ENCODE measurements around the gene SKOR1. TPM values are rescaled to one million over a fixed set of nuclear protein-coding genes. Genes with fewer than 3 reads are reported as not detected.

Gene SKOR1
- total RNA-seq, 1 donor from 2014 or later = 0.21 TPM

DNA sequence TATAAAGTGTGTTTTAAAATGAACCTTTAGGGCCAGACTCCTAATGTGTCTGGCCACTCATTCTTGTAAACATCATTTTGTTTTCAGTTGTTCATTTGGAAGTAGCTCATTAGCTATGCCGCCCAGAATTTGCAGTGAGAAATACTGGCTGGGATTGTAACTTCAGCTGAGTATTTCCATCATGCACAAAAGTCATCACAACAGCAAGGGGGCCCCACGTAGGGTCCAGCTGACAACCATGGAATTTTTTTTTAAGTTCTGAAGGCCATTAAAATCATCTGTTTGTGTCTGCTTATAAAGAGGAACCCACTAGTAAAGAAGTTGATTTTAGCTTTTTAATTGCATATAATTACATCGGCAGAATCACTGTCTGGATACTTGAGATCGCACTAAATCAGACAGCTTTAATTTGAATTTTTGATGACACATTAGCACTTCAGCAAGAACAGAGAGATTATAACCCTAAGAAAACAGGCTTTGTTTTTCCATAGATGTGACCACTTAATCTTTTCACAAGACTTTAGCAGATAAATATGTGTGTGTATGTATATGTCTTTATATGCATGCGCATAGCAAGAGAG is 46.3 kb upstream of the SKOR1 start:
- Mint-ChIP-seq H3K4me3 (ENCODE audit: unreplicated experiment) (no peak overlapping the region), H3K9me3 (ENCODE audit: unreplicated experiment) (no peaks in the 10 kb centered on the region), H3K27ac (ENCODE audit: unreplicated experiment) (no peak overlapping the region), H3K27me3 (ENCODE audit: unreplicated experiment) (peaks cover 2% of the 10 kb centered on the region), H3K36me3 (ENCODE audit: low read depth, unreplicated experiment) (peaks cover 4% of the 10 kb centered on the region), H3K4me1 (ENCODE audit: unreplicated experiment) (peaks cover 4% of the 10 kb centered on the region)
- TF ChIP-seq, protein P1, sequence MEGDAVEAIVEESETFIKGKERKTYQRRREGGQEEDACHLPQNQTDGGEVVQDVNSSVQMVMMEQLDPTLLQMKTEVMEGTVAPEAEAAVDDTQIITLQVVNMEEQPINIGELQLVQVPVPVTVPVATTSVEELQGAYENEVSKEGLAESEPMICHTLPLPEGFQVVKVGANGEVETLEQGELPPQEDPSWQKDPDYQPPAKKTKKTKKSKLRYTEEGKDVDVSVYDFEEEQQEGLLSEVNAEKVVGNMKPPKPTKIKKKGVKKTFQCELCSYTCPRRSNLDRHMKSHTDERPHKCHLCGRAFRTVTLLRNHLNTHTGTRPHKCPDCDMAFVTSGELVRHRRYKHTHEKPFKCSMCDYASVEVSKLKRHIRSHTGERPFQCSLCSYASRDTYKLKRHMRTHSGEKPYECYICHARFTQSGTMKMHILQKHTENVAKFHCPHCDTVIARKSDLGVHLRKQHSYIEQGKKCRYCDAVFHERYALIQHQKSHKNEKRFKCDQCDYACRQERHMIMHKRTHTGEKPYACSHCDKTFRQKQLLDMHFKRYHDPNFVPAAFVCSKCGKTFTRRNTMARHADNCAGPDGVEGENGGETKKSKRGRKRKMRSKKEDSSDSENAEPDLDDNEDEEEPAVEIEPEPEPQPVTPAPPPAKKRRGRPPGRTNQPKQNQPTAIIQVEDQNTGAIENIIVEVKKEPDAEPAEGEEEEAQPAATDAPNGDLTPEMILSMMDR (IDR thresholded peaks at IDR 0.05; ENCODE audit: unreplicated experiment) = no peak
- no peak for DNase-seq (ENCODE audit: low spot score)

DNA sequence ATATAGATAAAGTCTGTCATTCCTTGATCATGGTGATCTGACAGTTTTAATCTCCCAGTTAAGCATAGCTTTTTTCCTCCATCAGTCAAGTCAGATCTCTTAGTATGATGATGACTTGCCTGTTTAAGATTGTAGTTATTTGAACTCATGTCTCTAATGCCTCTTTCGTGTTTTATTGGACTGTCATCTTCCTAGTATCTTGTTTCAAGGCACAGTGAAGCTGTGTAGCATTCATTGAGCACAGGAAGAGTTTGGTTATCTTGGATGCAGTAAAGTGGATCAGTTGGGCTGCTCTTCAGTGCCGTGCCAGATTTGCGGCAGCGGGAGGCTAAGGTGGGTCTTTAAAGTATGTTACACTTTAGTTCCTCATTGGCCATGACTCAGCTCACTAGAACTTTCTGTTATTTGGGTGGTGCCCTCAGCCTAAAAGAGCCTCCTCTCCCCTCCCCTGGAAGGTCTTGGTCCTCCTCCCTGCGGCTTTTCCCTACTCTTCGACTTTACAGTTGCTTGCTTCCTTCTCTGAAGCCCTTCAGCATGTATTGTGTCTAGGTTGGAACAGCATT is 45.7 kb upstream of the SKOR1 start:
- TF ChIP-seq, protein P1 (IDR thresholded peaks at IDR 0.05; ENCODE audit: unreplicated experiment) = no peak
- no peak for DNase-seq (ENCODE audit: low spot score)
- no peaks in the 10 kb centered on the region for H3K9me3 Mint-ChIP-seq (ENCODE audit: unreplicated experiment)
- H3K36me3 Mint-ChIP-seq (ENCODE audit: low read depth, unreplicated experiment) = peaks cover 4% of the 10 kb centered on the region
- H3K27me3 Mint-ChIP-seq (ENCODE audit: unreplicated experiment) = peaks cover 2% of the 10 kb centered on the region
- peaks cover 4% of the 10 kb centered on the region for H3K4me1 Mint-ChIP-seq (ENCODE audit: unreplicated experiment)
- H3K4me3 Mint-ChIP-seq (ENCODE audit: unreplicated experiment) = no peak overlapping the region
- H3K27ac Mint-ChIP-seq (ENCODE audit: unreplicated experiment) = no peak overlapping the region

DNA sequence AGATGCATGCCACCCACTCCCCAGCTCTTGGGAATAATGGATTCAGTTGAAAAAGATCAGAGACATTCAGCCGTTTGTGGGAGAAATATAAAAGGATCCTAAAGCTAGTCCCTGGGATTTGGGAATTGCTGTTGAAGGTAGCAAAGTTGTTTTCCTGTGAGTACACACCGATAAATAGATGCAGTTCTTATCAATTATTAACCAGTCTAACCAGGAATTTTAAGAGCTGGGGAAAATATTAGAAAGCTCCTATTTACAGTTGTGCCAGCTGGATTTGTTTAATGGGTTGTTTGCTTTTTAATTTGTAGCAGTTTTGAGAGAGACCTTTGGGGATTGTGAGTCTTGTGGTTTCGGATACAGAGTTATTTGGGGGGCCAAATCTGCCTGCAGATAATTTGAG is 44.2 kb upstream of the SKOR1 start:
- H3K4me3 Mint-ChIP-seq (ENCODE audit: unreplicated experiment) = no peak overlapping the region
- H3K27me3 Mint-ChIP-seq (ENCODE audit: unreplicated experiment) = peaks cover 2% of the 10 kb centered on the region
- TF ChIP-seq, protein P1 (IDR thresholded peaks at IDR 0.05; ENCODE audit: unreplicated experiment) = no peak
- no peak overlapping the region for H3K27ac Mint-ChIP-seq (ENCODE audit: unreplicated experiment)
- peaks cover 4% of the 10 kb centered on the region for H3K4me1 Mint-ChIP-seq (ENCODE audit: unreplicated experiment)
- H3K9me3 Mint-ChIP-seq (ENCODE audit: unreplicated experiment) = no peaks in the 10 kb centered on the region
- no peak for DNase-seq (ENCODE audit: low spot score)
- H3K36me3 Mint-ChIP-seq (ENCODE audit: low read depth, unreplicated experiment) = peaks cover 4% of the 10 kb centered on the region

DNA sequence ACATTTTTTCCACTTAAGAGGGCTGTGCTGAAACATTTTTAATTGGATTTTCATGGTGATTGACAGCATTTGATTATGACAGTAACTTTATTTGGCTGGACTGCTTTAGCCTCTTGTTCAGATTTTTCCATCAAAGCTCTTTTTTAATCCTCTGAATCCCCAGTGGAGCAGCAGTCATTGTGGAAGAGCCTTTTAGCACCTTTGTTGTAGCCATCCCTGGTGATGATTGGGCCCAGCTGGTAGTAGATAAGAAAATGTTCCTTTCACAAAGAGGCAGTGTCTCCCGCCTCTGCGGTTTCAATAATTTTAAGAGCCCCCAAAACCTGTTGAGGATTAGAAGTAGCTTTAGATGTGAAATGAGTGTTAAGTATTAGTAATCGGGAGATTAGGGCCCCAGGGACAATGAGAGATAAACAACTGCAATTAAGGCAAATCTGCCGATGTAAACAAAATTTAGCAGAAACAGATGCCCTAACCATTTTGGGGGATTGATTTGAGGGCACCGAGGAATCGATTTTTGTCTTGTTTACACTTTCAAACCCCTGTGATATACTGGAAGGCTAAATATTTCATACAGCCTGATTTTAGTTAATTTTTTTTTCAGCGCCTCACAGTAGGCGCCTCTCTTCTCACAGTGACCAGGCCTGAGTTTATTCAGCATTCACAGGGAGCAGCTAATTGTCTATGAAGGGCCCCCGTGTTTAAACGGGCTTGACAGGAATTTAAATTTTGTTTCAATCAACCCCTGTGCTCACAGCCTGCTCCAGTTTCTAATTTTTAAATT is 43.2 kb upstream of the SKOR1 start:
- no peak overlapping the region for H3K27ac Mint-ChIP-seq (ENCODE audit: unreplicated experiment)
- TF ChIP-seq, protein P1 (IDR thresholded peaks at IDR 0.05; ENCODE audit: unreplicated experiment) = no peak
- peaks cover 9% of the 10 kb centered on the region for H3K36me3 Mint-ChIP-seq (ENCODE audit: low read depth, unreplicated experiment)
- H3K4me3 Mint-ChIP-seq (ENCODE audit: unreplicated experiment) = no peak overlapping the region
- no peaks in the 10 kb centered on the region for H3K27me3 Mint-ChIP-seq (ENCODE audit: unreplicated experiment)
- H3K4me1 Mint-ChIP-seq (ENCODE audit: unreplicated experiment) = peaks cover 4% of the 10 kb centered on the region
- no peaks in the 10 kb centered on the region for H3K9me3 Mint-ChIP-seq (ENCODE audit: unreplicated experiment)
- DNase-seq (ENCODE audit: low spot score) = no peak

DNA sequence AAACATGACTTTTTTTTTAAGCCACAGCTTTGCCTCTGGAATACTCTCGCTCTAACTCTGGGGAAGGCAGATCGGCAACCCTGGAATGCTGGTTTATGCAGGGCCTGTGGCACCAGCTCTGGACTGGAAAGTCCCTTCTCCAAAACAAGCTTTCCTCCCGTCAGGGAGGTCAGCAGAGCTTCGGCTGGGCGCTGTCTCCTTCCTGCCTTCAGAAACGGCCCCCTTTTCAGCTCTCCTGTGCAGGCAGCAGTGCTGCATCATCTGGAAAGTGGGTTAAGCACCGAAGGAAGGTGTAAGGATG is 42.7 kb upstream of the SKOR1 start:
- H3K27me3 Mint-ChIP-seq (ENCODE audit: unreplicated experiment) = no peaks in the 10 kb centered on the region

More for the DNA sequence above, 42.7 kb upstream of the SKOR1 start:
- no peak overlapping the region for H3K27ac Mint-ChIP-seq (ENCODE audit: unreplicated experiment)
- TF ChIP-seq, protein P1 (IDR thresholded peaks at IDR 0.05; ENCODE audit: unreplicated experiment) = no peak
- H3K36me3 Mint-ChIP-seq (ENCODE audit: low read depth, unreplicated experiment) = peaks cover 9% of the 10 kb centered on the region
- no peak overlapping the region for H3K4me3 Mint-ChIP-seq (ENCODE audit: unreplicated experiment)
- H3K9me3 Mint-ChIP-seq (ENCODE audit: unreplicated experiment) = no peaks in the 10 kb centered on the region
- H3K4me1 Mint-ChIP-seq (ENCODE audit: unreplicated experiment) = peaks cover 4% of the 10 kb centered on the region
- no peak for DNase-seq (ENCODE audit: low spot score)

All from endothelial cell (in vitro differentiated cells).